Loucy (cell line): ENCODE results near the gene ANO5.
"Not testable (repeated sequence)": the region's sequence is repeated elsewhere in the genome, so short reads cannot be mapped to it uniquely, and the experiment has no call there.

Experiments used
- H2AFZ ChIP-seq: fragments of 200-600 bp; sonication (generic); 2 replicates; pipeline ENCODE4 v1.6.0; 2016; ENCODE audit warnings: antibody characterized with exemption, mild to moderate bottlenecking, low read length, moderate library complexity
- H3F3A ChIP-seq: fragments of 200-600 bp; 2 replicates; pipeline ENCODE4 v1.6.0; 2016; ENCODE audit warnings: antibody characterized with exemption, low read depth, mild to moderate bottlenecking
- H3K27me3 ChIP-seq: fragments of 200-600 bp; sonication (generic); 2 replicates; pipeline ENCODE4 v1.6.1; 2014; ENCODE audit warnings: low read length, mild to moderate bottlenecking; ENCODE audit not compliant: insufficient read depth, poor library complexity, severe bottlenecking
- H3K36me3 ChIP-seq: fragments of 200-600 bp; sonication (generic); 2 replicates; pipeline ENCODE4 v1.6.1; 2016; ENCODE audit warnings: low read length; ENCODE audit not compliant: insufficient read depth
- H3K4me1 ChIP-seq: fragments of 200-600 bp; sonication (generic); 2 replicates; pipeline ENCODE4 v1.5.1; 2014; ENCODE audit warnings: low read length, mild to moderate bottlenecking; ENCODE audit not compliant: insufficient read depth, poor library complexity, severe bottlenecking
- H3K4me2 ChIP-seq: fragments of 200-600 bp; sonication (generic); 2 replicates; pipeline ENCODE4 v1.6.0; 2014; ENCODE audit warnings: antibody characterized with exemption, low read length, low read depth, mild to moderate bottlenecking; ENCODE audit not compliant: poor library complexity, severe bottlenecking
- H3K4me3 ChIP-seq: fragments of 200-600 bp; sonication (generic); 2 replicates; pipeline ENCODE4 v1.5.1; 2014; ENCODE audit warnings: low read length, mild to moderate bottlenecking, mixed read lengths; ENCODE audit not compliant: poor library complexity, severe bottlenecking
- H3K79me2 ChIP-seq: fragments of 200-600 bp; sonication (generic); 2 replicates; pipeline ENCODE4 v1.6.1; 2014; ENCODE audit warnings: low read length; ENCODE audit not compliant: insufficient read depth
- H3K9ac ChIP-seq: fragments of 200-600 bp; sonication (generic); 2 replicates; pipeline ENCODE4 v1.6.0; 2014; ENCODE audit warnings: mild to moderate bottlenecking, low read depth, low read length, moderate library complexity; ENCODE audit not compliant: poor library complexity, severe bottlenecking
- H3K9me2 ChIP-seq: fragments of 200-600 bp; sonication (generic); replicated peaks from 2 replicates; pipeline ENCODE4 v1.6.1; 2016; ENCODE audit warnings: low read depth, low read length, mixed read lengths
- H3K9me3 ChIP-seq: fragments of 200-600 bp; sonication (generic); 2 replicates; pipeline ENCODE4 v1.6.1; 2014; ENCODE audit warnings: mild to moderate bottlenecking, antibody characterized with exemption, low read length, low read depth; ENCODE audit not compliant: insufficient read depth
- H4K20me1 ChIP-seq: fragments of 200-600 bp; sonication (generic); 2 replicates; pipeline ENCODE4 v1.6.0; 2014; ENCODE audit warnings: antibody characterized with exemption, low read length, mild to moderate bottlenecking; ENCODE audit not compliant: insufficient read depth, poor library complexity, severe bottlenecking
- CTCF ChIP-seq: fragments of 200-600 bp; sonication (generic); conservative IDR thresholded peaks from 2 replicates; pipeline ENCODE4 v1.5.1; 2014; ENCODE audit warnings: mild to moderate bottlenecking, antibody characterized with exemption, low read length
- EZH2phosphoT487 ChIP-seq: fragments of 200-600 bp; IDR thresholded peaks from 2 replicates; pipeline ENCODE4 v1.6.1; 2018; ENCODE audit warnings: antibody characterized with exemption, mild to moderate bottlenecking, moderate library complexity, borderline replicate concordance

ANO5 gene

GRCh38 chr11:22275600-22275999, 82.7 kb downstream of the ANO5 start:
- Histone ChIP-seq H3K9me2 (no peaks in the 10 kb centered on the region), H3K9ac (no peak overlapping the region)

GRCh38 chr11:22276535-22276934, 83.7 kb downstream of the ANO5 start:
- Histone ChIP-seq H3K9ac (no peak overlapping the region), H3F3A (no peaks in the 10 kb centered on the region), H3K27me3 (no peaks in the 10 kb centered on the region)

More at GRCh38 chr11:22275600-22275999, 82.7 kb downstream of the ANO5 start:
- H3F3A ChIP-seq: no peaks in the 10 kb centered on the region
- H3K27me3 ChIP-seq: no peaks in the 10 kb centered on the region
- H3K36me3 ChIP-seq: no peaks in the 10 kb centered on the region
- H3K4me3 ChIP-seq: no peak overlapping the region
- no peaks in the 10 kb centered on the region for H3K79me2 ChIP-seq
- H3K9me3 ChIP-seq: no peaks in the 10 kb centered on the region
- no peak for TF ChIP-seq EZH2phosphoT487
- TF ChIP-seq CTCF: no peak
- H2AFZ ChIP-seq: no peak overlapping the region
- no peak overlapping the region for H3K4me2 ChIP-seq
- no peaks in the 10 kb centered on the region for H4K20me1 ChIP-seq
- H3K4me1 ChIP-seq: no peaks in the 10 kb centered on the region

GRCh38 chr11:22284991-22285390, 92.1 kb downstream of the ANO5 start:
- not testable (repeated sequence) for H3K9me3 ChIP-seq, H3F3A ChIP-seq, H3K27me3 ChIP-seq, H3K79me2 ChIP-seq, H2AFZ ChIP-seq, H3K4me2 ChIP-seq, H3K4me1 ChIP-seq, H3K36me3 ChIP-seq, H4K20me1 ChIP-seq, H3K4me3 ChIP-seq, H3K9me2 ChIP-seq, H3K9ac ChIP-seq

More at GRCh38 chr11:22276535-22276934, 83.7 kb downstream of the ANO5 start:
- Histone ChIP-seq H4K20me1 (no peaks in the 10 kb centered on the region), H3K9me2 (no peaks in the 10 kb centered on the region), H3K4me1 (no peaks in the 10 kb centered on the region), H3K4me3 (no peak overlapping the region), H2AFZ (no peak overlapping the region), H3K9me3 (no peaks in the 10 kb centered on the region), H3K79me2 (no peaks in the 10 kb centered on the region), H3K36me3 (no peaks in the 10 kb centered on the region), H3K4me2 (no peak overlapping the region)
- TF ChIP-seq CTCF: no peak
- TF ChIP-seq EZH2phosphoT487: no peak

- Histone ChIP-seq H4K20me1 (no peaks in the 10 kb centered on the region), H3K4me3 (no peak overlapping the region), H3K36me3 (no peaks in the 10 kb centered on the region), H3K4me2 (no peak overlapping the region), H3K79me2 (no peaks in the 10 kb centered on the region), H2AFZ (no peak overlapping the region), H3K9me3 (no peaks in the 10 kb centered on the region), H3K27me3 (no peaks in the 10 kb centered on the region), H3K9ac (no peak overlapping the region), H3K4me1 (no peaks in the 10 kb centered on the region), H3F3A (no peaks in the 10 kb centered on the region), H3K9me2 (no peaks in the 10 kb centered on the region)
- no peak for TF ChIP-seq EZH2phosphoT487
- no peak for TF ChIP-seq CTCF
These were observed 109.5 kb downstream of the ANO5 start for GRCh38 chr11:22302368-22302767.
